HG02759 (cell line): Measurements from ENCODE around the gene CCL23.
"Not testable (repeated sequence)": the region's sequence is repeated elsewhere in the genome, so short reads cannot be mapped to it uniquely, and the experiment has no call there.

Source experiments
- ATAC-seq: cut with Tn5 transposase; IDR thresholded peaks from one replicate; pipeline ENCODE4 v1.9.1; 2021; ENCODE audit warnings: mild to moderate bottlenecking, moderate library complexity; ENCODE audit not compliant: unreplicated experiment

The CCL23 gene

GRCh38 chr17:36004594-36005108 is 13.1 kb downstream of the CCL23 start:
- ATAC-seq = no peak

- ATAC-seq = no peak
Measured at GRCh38 chr17:36002631-36003030, 15.1 kb downstream of the CCL23 start.

- ATAC-seq = no peak
Measured at GRCh38 chr17:36001862-36002603, 15.7 kb downstream of the CCL23 start.

GRCh38 chr17:36001110-36001771 is 16.5 kb downstream of the CCL23 start, which contains the start of gene CCL15:
Gene CCL15 (minus strand): TSS chr17:36001553. CDS start chr17:36001492, 61 bp downstream.
- no peak for ATAC-seq

- ATAC-seq = no peak
Measured at GRCh38 chr17:36000732-36001109, 17.1 kb downstream of the CCL23 start.

GRCh38 chr17:35998756-35999155 is 19.0 kb downstream of the CCL23 start:
- no peak for ATAC-seq

GRCh38 chr17:35998018-35998545 is 19.7 kb downstream of the CCL23 start:
- ATAC-seq = no peak

GRCh38 chr17:35995346-35995745 is 22.4 kb downstream of the CCL23 start:
- not testable (repeated sequence) for ATAC-seq

GRCh38 chr17:35991075-35991474 is 26.7 kb downstream of the CCL23 start:
- ATAC-seq = no peak

- no peak for ATAC-seq
Measured at GRCh38 chr17:35988164-35988563, 29.6 kb downstream of the CCL23 start.

- ATAC-seq = no peak
Measured at GRCh38 chr17:35986643-35987042, 31.1 kb downstream of the CCL23 start, which contains the start of gene CCL14. Gene CCL14 (minus strand): TSS chr17:35986729. CDS start chr17:35986649, 80 bp downstream.

GRCh38 chr17:35984140-35984539 is 33.6 kb downstream of the CCL23 start:
- no peak for ATAC-seq

- ATAC-seq = no peak
Measured at GRCh38 chr17:35982409-35983191, 35.2 kb downstream of the CCL23 start.

- ATAC-seq = no peak
Measured at GRCh38 chr17:35981908-35982330, 35.9 kb downstream of the CCL23 start.

GRCh38 chr17:35981246-35981645 is 36.5 kb downstream of the CCL23 start, which contains the start of gene CCL16:
Gene CCL16 (minus strand): TSS chr17:35981497. CDS start chr17:35981420, 77 bp downstream.
- ATAC-seq = no peak

- no peak for ATAC-seq
Measured at GRCh38 chr17:35978346-35978745, 39.4 kb downstream of the CCL23 start.

- ATAC-seq = no peak
Measured at GRCh38 chr17:35977509-35977908, 40.3 kb downstream of the CCL23 start.

- no peak for ATAC-seq
Measured at GRCh38 chr17:35973333-35974260, 44.2 kb downstream of the CCL23 start.

GRCh38 chr17:35972945-35973332 is 44.8 kb downstream of the CCL23 start:
- no peak for ATAC-seq

- no peak for ATAC-seq
Measured at GRCh38 chr17:35972535-35972934, 45.2 kb downstream of the CCL23 start.
